Fibroblast of lung (primary cell): ENCODE data around the gene TMEM51. TPM values are rescaled to one million over a fixed set of nuclear protein-coding genes. Genes with fewer than 3 reads are reported as not detected.

ENCODE experiments used
- DNase-seq, 2 donors: peaks; one replicate each; pipeline versions ENCODE4 v3.0.0 to v3.0.0-alpha.2; 2010; ENCODE audit warnings: low read depth in 2 of 2
- H2AFZ ChIP-seq: 2 replicates; pipeline ENCODE4 v1.5.1; 2012; ENCODE audit warnings: low read length, control low read depth, inconsistent platforms
- H3K27ac ChIP-seq: 2 replicates; pipeline ENCODE4 v1.5.1; 2011; ENCODE audit warnings: low read length, control low read depth; ENCODE audit not compliant: insufficient read depth
- H3K27me3 ChIP-seq: 2 replicates; pipeline ENCODE4 v1.5.1; 2011; ENCODE audit warnings: mild to moderate bottlenecking, low read length; ENCODE audit not compliant: control insufficient read depth, insufficient read depth
- H3K36me3 ChIP-seq: 2 replicates; pipeline ENCODE4 v1.5.1; 2011; ENCODE audit warnings: low read length; ENCODE audit not compliant: control insufficient read depth, insufficient read depth
- H3K4me1 ChIP-seq: 2 replicates; pipeline ENCODE4 v1.5.1; 2011; ENCODE audit warnings: low read length; ENCODE audit not compliant: control insufficient read depth, insufficient read depth; ENCODE audit errors: extremely low read depth
- H3K4me2 ChIP-seq: 2 replicates; pipeline ENCODE4 v1.5.1; 2011; ENCODE audit warnings: low read length, control low read depth; ENCODE audit not compliant: insufficient read depth; ENCODE audit errors: extremely low read depth
- H3K4me3 ChIP-seq, 4 experiments: fragments of 200-600 bp in 1 of 4; sonication (generic) in 1 of 4; replicated peaks in 1 of 4; 2 replicates each; pipeline ENCODE4 v1.5.1; 2011 to 2016; ENCODE audit warnings: low read length in 4 of 4, low read depth in 3 of 4, mild to moderate bottlenecking in 3 of 4, control low read depth in 2 of 4, inconsistent platforms in 1 of 4, mixed read lengths in 1 of 4; ENCODE audit not compliant: insufficient read depth in 1 of 4; ENCODE audit errors: control extremely low read depth in 1 of 4
- H3K79me2 ChIP-seq: 2 replicates; pipeline ENCODE4 v1.5.1; 2012; ENCODE audit warnings: mild to moderate bottlenecking, low read length, inconsistent platforms; ENCODE audit not compliant: control insufficient read depth, insufficient read depth
- H3K9ac ChIP-seq: 2 replicates; pipeline ENCODE4 v1.5.1; 2011; ENCODE audit warnings: mild to moderate bottlenecking, low read length, control low read depth; ENCODE audit not compliant: insufficient read depth
- H3K9me3 ChIP-seq: 2 replicates; pipeline ENCODE4 v1.5.1; 2012; ENCODE audit warnings: low read depth, low read length; ENCODE audit not compliant: control insufficient read depth, insufficient read depth
- H4K20me1 ChIP-seq: 2 replicates; pipeline ENCODE4 v1.5.1; 2011; ENCODE audit warnings: low read length; ENCODE audit not compliant: control insufficient read depth, insufficient read depth; ENCODE audit errors: extremely low read depth
- EZH2 ChIP-seq: IDR thresholded peaks from 2 replicates; pipeline ENCODE4 v1.5.1; 2012; ENCODE audit warnings: low read length, control low read depth, mild to moderate bottlenecking; ENCODE audit errors: missing control alignments
- polyA plus RNA-seq, 2 donors: library from polyadenylated mRNA; depleted of rRNA in 1 of 2; stranded (reverse) in 1 of 2; unstranded in 1 of 2; fragments of >200 nt; gene quantifications; 2 replicates each; pipeline ENCODE4 v1.2.1, GENCODE V29; 2011 to 2012; ENCODE audit warnings: missing spikeins in 1 of 2
- total RNA-seq: library from RNA; depleted of rRNA; stranded (reverse); fragments of >200 nt; gene quantifications from 2 replicates; pipeline ENCODE4 v1.2.1, GENCODE V29; 2014
- TF ChIP-seq, protein P1 (sequence below), 2 donors: IDR thresholded peaks in 1 of 2; conservative IDR thresholded peaks in 1 of 2; 1 replicate in 1 of 2; 2 replicates in 1 of 2; pipeline ENCODE4 v1.5.1; 2011 to 2012; ENCODE audit warnings: low read length in 2 of 2, control low read depth in 1 of 2, inconsistent platforms in 1 of 2, low read depth in 1 of 2, mild to moderate bottlenecking in 1 of 2

TMEM51 gene
- total and polyA plus RNA-seq, 2 donors (not counting 1 experiment from before 2014, with no cell fraction given): 6.1 to 19.0 TPM

DNA sequence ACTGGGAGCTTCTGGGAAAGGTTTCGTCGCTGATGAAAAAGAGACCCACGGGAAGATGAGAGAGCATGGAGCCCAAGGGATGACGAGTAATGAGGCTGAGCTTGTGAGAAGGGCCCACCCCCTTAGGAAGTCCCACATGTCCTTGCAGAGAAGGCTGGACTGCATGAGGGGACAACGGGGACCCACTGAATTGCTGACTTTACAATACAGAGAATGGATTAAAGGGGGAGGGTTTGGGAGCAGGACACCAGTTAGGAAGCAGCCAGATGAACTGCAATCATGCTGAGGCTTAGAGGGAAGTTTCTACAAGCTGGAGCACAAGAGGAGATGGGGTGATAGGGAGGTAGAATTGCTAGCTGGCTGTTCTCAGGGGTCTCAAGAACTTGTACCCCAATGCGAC, 5.5 kb upstream of the TMEM51 start:
- TF ChIP-seq, protein P1, sequence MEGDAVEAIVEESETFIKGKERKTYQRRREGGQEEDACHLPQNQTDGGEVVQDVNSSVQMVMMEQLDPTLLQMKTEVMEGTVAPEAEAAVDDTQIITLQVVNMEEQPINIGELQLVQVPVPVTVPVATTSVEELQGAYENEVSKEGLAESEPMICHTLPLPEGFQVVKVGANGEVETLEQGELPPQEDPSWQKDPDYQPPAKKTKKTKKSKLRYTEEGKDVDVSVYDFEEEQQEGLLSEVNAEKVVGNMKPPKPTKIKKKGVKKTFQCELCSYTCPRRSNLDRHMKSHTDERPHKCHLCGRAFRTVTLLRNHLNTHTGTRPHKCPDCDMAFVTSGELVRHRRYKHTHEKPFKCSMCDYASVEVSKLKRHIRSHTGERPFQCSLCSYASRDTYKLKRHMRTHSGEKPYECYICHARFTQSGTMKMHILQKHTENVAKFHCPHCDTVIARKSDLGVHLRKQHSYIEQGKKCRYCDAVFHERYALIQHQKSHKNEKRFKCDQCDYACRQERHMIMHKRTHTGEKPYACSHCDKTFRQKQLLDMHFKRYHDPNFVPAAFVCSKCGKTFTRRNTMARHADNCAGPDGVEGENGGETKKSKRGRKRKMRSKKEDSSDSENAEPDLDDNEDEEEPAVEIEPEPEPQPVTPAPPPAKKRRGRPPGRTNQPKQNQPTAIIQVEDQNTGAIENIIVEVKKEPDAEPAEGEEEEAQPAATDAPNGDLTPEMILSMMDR (conservative IDR thresholded peaks at IDR 0.05 in 1 of 2, IDR thresholded peaks at IDR 0.05 in 1 of 2; ENCODE audit: low read depth in 1 of 2, low read length in 2 of 2): no peak
- no peak for TF ChIP-seq EZH2
- Histone ChIP-seq H3K4me1 (no peaks in the 10 kb centered on the region), H3K79me2 (no peaks in the 10 kb centered on the region), H2AFZ (no peak overlapping the region), H3K9me3 (no peaks in the 10 kb centered on the region), H3K9ac (no peak overlapping the region), H4K20me1 (no peaks in the 10 kb centered on the region), H3K36me3 (no peaks in the 10 kb centered on the region), H3K4me2 (no peak overlapping the region), H3K27ac (no peak overlapping the region), H3K4me3 (no peak overlapping the region), H3K27me3 (peaks cover 8% of the 10 kb centered on the region)
- DNase-seq: no peak

DNA sequence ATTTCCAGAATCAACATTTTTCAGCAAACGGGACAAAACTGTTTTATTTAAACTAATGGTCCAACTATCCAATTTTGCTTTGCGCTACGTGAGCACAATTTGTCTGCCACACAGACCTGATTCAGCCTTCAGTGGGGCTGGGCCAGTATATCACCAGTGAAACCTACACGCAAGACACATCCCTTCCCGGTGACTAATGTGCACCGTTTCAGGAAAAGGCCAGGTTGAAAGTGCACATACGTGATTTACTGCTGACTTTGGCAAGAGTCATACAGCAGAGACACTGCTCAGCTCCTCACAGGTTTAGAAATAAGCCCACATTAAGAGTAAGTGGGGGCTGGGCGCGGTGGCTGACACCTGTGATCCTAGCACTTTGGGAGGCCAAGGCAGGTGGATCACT, 5.1 kb upstream of the TMEM51 start:
- H3K27me3 ChIP-seq: peaks cover 8% of the 10 kb centered on the region
- H3K4me3 ChIP-seq: no peak overlapping the region
- no peak overlapping the region for H2AFZ ChIP-seq
- H4K20me1 ChIP-seq: no peaks in the 10 kb centered on the region
- no peak for DNase-seq
- H3K4me1 ChIP-seq: no peaks in the 10 kb centered on the region
- no peak overlapping the region for H3K4me2 ChIP-seq
- no peaks in the 10 kb centered on the region for H3K36me3 ChIP-seq
- H3K27ac ChIP-seq: no peak overlapping the region
- TF ChIP-seq, protein P1 (conservative IDR thresholded peaks at IDR 0.05 in 1 of 2, IDR thresholded peaks at IDR 0.05 in 1 of 2; ENCODE audit: low read depth in 1 of 2, low read length in 2 of 2): no peak
- no peak for TF ChIP-seq EZH2
- H3K9me3 ChIP-seq: no peaks in the 10 kb centered on the region
- H3K79me2 ChIP-seq: no peaks in the 10 kb centered on the region
- H3K9ac ChIP-seq: no peak overlapping the region

DNA sequence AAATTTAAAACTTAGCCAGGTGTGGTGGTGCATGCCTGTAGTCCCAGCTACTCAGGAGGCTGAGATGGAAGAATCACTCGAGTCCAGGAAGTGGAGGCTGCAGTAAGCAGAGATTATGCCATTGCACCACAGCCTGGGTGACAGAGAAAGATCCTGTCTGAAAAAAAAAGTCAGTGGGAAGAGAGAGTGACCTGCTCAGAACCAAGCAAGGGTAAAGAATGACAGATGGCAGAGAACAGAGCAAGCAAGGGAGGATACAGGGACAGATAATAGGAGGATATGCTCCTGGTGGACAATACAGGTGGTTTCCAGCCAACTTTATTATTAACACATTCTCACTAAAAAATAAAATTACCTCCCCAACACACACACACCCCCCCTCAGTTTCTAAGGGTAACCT, 4.6 kb upstream of the TMEM51 start:
- no peak overlapping the region for H3K9ac ChIP-seq
- H3K79me2 ChIP-seq: no peaks in the 10 kb centered on the region
- no peaks in the 10 kb centered on the region for H3K4me1 ChIP-seq
- H3K9me3 ChIP-seq: no peaks in the 10 kb centered on the region
- no peak overlapping the region for H3K4me3 ChIP-seq
- no peak overlapping the region for H3K27ac ChIP-seq
- no peak overlapping the region for H3K4me2 ChIP-seq
- peaks cover 8% of the 10 kb centered on the region for H3K27me3 ChIP-seq
- DNase-seq: no peak
- no peak overlapping the region for H2AFZ ChIP-seq
- H4K20me1 ChIP-seq: no peaks in the 10 kb centered on the region
- no peak for TF ChIP-seq EZH2
- H3K36me3 ChIP-seq: no peaks in the 10 kb centered on the region
